HFF-Myc (cell line): ENCODE measurements around the gene PCMT1.
"Not testable (repeated sequence)": the region's sequence is repeated elsewhere in the genome, so short reads cannot be mapped to it uniquely, and the experiment has no call there.

Experiments
- DNase-seq: peaks from one replicate; pipeline ENCODE4 v3.0.0-alpha.2; 2011; ENCODE audit warnings: low read depth; ENCODE audit errors: extremely low read depth
- H3K4me3 ChIP-seq: replicated peaks from 2 replicates; pipeline ENCODE4 v1.5.1; 2011; ENCODE audit warnings: low read depth, mild to moderate bottlenecking, control low read depth, low read length
- CTCF ChIP-seq: IDR thresholded peaks from 2 replicates; pipeline ENCODE4 v1.5.1; 2012; ENCODE audit warnings: mild to moderate bottlenecking, low read depth, low read length, control low read depth; ENCODE audit errors: missing control alignments

PCMT1 gene

GRCh38 chr6:149852881-149853280 lies 103.3 kb downstream of the PCMT1 start:
- no peak overlapping the region for H3K4me3 ChIP-seq
- no peak for DNase-seq
- no peak for TF ChIP-seq CTCF

DNA sequence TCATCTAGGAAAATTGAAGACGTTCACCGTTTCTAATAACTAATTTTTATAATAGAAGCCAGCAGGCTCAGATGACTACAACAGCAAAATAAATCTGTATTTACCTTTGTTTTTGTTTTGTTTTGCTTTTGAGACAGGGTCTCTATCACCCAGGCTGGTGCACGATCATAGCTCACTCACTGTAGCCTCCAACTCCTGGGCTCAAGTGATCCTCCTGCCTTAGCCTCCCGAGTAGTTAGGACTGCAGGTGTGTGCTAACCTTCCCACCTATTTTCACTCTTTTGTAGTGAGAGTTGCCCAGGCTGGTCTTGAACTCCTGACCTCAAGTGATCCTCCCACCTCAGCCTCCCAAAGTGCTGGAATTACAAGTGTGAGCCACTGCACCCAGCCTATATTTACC lies 104.5 kb downstream of the PCMT1 start:
- DNase-seq, H3K4me3 ChIP-seq: not testable (repeated sequence)

GRCh38 chr6:149854532-149854931 lies 105.0 kb downstream of the PCMT1 start:
- 0 out of 2 replicates have a peak overlapping the region, but pooled peaks have one; percentile 3 for H3K4me3 ChIP-seq
- DNase-seq, result no peak
- TF ChIP-seq CTCF, result no peak

DNA sequence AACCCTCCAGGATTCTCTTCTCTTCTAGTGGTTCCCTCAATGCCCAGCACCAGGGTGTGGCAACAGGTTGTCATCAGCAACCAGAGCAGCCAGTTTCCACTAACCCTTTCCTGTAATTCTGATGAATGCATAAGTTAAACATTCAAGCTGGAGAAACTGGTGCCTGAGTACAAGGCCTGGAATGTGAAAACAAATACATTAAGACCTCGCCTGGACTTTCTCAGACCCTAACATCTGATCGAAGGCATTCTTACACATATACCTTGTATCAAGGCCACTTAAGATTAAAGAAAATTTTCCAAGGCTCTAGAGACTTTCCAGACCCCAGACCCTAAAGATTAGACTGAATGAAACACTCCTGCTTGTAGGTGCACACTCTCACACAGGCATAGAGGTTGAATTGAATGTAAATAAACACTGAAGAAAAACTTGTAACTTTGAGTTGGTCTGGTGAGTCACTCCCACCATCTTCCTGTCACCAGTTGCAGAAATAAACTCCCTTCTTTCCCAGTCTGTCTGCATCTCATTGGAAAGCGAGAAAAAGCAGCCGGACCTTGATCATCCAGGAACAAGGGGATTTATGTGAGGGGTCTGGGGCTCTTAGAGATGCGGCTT lies 105.6 kb downstream of the PCMT1 start:
- no peak for DNase-seq
- TF ChIP-seq CTCF, result no peak
- H3K4me3 ChIP-seq, result peak overlapping the region; percentile 20

GRCh38 chr6:149855741-149856140 lies 106.2 kb downstream of the PCMT1 start:
- peak overlapping the region; percentile 20 for H3K4me3 ChIP-seq
- no peak for DNase-seq
- TF ChIP-seq CTCF, result no peak

- no peak for DNase-seq
- no peak overlapping the region for H3K4me3 ChIP-seq
- no peak for TF ChIP-seq CTCF
Measured at GRCh38 chr6:149856256-149856994, 106.9 kb downstream of the PCMT1 start.

- no peak for TF ChIP-seq CTCF
- no peak overlapping the region for H3K4me3 ChIP-seq
- DNase-seq, result no peak
Measured at GRCh38 chr6:149857541-149857940, 108.0 kb downstream of the PCMT1 start.
